ENCODE results near the gene CYP17A1. TPM values are rescaled to one million over a fixed set of nuclear protein-coding genes. Genes with fewer than 3 reads are reported as not detected.
A peak's percentile ranks its signal among the peaks of the same experiment; 100 is the strongest.
"Not testable (repeated sequence)": the region's sequence is repeated elsewhere in the genome, so short reads cannot be mapped to it uniquely, and the experiment has no call there.

The CYP17A1 gene
- not detected for total RNA-seq

DNA sequence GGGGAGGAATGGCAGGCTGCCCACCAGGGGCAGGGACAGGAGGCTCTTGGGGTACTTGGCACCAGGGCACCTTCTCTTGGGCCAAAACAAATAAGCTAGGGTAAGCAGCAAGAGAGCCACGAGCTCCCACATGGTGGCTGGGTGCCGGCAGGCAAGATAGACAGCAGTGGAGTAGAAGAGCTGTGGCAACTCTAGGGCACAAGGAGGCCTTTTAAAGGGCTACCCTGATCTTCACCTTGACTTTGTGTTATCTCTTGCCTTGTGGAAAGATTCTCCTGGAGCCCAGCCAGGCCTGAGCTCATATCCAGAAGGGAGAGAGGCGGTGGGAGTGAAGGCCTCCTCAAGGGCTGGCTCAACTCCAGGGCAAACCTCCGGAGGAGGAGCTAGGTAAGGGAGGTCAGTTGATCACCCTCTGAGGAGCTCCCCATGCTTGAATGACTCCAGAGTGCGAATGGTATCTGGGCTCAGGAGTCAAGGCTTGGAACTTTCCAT is at the start of gene CYP17A1:
CYP17A1 (minus strand) TSS at position 184 of the 492 bp plus-strand sequence; CDS start at position 132, 52 bp downstream.
- H3K9me3 Mint-ChIP-seq: peaks cover 5% of the 10 kb centered on the region
- POLR2A ChIA-PET: no interaction called here
- peaks cover 4% of the 10 kb centered on the region for H3K36me3 Mint-ChIP-seq (ENCODE audit: low read depth)
- CTCF ChIA-PET: interaction anchor here (0.8 to 4.8 kb wide), 4 partner anchors 65 to 497 kb away, joined by 3 to 55 read pairs (median 5); no protein-coding TSS in a partner anchor
- no peak within 1 kb of the TSS for H3K27ac Mint-ChIP-seq
- H3K27me3 Mint-ChIP-seq: peaks cover 26% of the 10 kb centered on the region
- H3K4me3 Mint-ChIP-seq: no peak within 1 kb of the TSS
- DNase-seq: no peak
- no peaks in the 10 kb centered on the region for H3K4me1 Mint-ChIP-seq

GRCh38 chr10:102880256-102880655 is 43.0 kb upstream of the CYP17A1 start:
- H3K27me3 Mint-ChIP-seq: no peaks in the 10 kb centered on the region
- no peak overlapping the region for H3K27ac Mint-ChIP-seq
- no peaks in the 10 kb centered on the region for H3K4me1 Mint-ChIP-seq
- no peak for DNase-seq
- H3K9me3 Mint-ChIP-seq: no peaks in the 10 kb centered on the region
- CTCF ChIA-PET: no interaction called here
- H3K4me3 Mint-ChIP-seq: no peak overlapping the region
- H3K36me3 Mint-ChIP-seq (ENCODE audit: low read depth): no peaks in the 10 kb centered on the region
- POLR2A ChIA-PET: no interaction called here

- H3K27me3 Mint-ChIP-seq: no peaks in the 10 kb centered on the region
- no peaks in the 10 kb centered on the region for H3K4me1 Mint-ChIP-seq
- CTCF ChIA-PET: interaction anchor here (1.6 kb wide), 1 partner anchor 23 kb away, joined by 5 read pairs; no protein-coding TSS in a partner anchor
- no peak overlapping the region for H3K27ac Mint-ChIP-seq
- no peak overlapping the region for H3K4me3 Mint-ChIP-seq
- POLR2A ChIA-PET: no interaction called here
- H3K9me3 Mint-ChIP-seq: no peaks in the 10 kb centered on the region
- DNase-seq: no peak
- H3K36me3 Mint-ChIP-seq (ENCODE audit: low read depth): no peaks in the 10 kb centered on the region
Measured at GRCh38 chr10:102878629-102879028, 41.4 kb upstream of the CYP17A1 start.

DNA sequence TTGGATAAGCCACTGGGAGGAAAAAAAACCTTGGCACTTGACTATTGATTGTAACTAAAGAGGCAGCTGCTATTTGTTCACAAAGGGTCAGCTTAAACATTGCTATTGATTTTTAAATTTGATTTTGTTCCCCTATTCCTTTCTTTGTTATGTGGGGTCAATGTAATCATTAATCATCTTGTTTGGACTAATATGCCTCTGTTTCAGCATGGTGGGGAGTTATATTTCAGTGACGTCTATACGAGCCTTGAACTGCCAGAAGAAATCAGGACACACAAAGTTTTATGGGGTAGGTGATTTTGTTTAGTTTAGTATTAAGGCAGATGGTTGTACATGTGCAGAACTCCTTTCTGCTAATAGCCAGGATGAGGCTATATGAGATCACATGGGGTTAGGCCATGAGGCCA is 39.5 kb upstream of the CYP17A1 start:
- CTCF ChIA-PET: no interaction called here
- Mint-ChIP-seq H3K27me3 (no peaks in the 10 kb centered on the region), H3K36me3 (ENCODE audit: low read depth) (no peaks in the 10 kb centered on the region), H3K4me3 (no peak overlapping the region), H3K9me3 (no peaks in the 10 kb centered on the region), H3K27ac (no peak overlapping the region), H3K4me1 (no peaks in the 10 kb centered on the region)
- DNase-seq: no peak
- POLR2A ChIA-PET: no interaction called here

DNA sequence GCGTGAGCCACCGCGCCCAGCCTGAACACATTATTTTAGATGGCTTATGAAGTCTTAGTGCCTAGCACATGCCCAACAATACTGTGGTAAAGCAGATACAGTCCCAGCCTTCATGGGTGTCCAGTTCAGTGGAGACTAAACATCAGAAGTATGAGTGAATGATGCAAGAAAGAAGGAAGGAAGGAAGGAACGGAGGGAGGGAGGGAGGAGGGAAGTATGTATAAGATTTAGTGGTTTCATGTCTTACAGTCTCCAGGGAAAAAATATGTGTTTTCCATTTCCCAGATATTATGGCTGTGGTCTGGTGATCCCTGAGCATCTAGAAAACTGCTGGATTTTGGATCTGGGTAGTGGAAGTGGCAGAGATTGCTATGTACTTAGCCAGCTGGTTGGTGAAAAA is 35.0 kb upstream of the CYP17A1 start:
- H3K9me3 Mint-ChIP-seq: no peaks in the 10 kb centered on the region

DNA sequence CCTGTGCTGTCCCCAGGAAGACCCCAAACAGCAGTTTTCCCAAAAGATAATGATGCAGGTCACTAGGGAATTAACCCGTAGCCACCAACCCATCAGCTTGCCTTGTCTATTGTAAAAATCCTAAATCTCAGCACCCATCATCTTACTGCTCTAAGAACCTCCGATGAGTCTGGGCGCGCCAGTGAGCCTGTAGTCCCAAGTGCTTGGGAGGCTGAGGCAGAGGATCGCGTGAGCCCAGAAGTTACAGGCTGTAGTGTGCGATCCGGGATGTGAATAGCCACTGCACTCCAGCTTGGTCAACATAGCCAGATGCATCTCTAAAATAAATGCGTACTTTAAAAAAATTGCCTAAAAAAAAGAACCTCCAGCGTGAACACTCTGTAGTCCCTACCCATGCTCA is 33.0 kb upstream of the CYP17A1 start:
- no peak for DNase-seq
- Mint-ChIP-seq H3K4me3 (peak overlapping the region; percentile 59), H3K27me3 (peaks cover 17% of the 10 kb centered on the region), H3K9me3 (no peaks in the 10 kb centered on the region), H3K36me3 (ENCODE audit: low read depth) (no peaks in the 10 kb centered on the region), H3K4me1 (peaks cover 10% of the 10 kb centered on the region), H3K27ac (no peak overlapping the region)
- CTCF ChIA-PET: no interaction called here
- POLR2A ChIA-PET: no interaction called here

More for the DNA sequence above, 35.0 kb upstream of the CYP17A1 start:
- H3K27ac Mint-ChIP-seq: no peak overlapping the region
- peaks cover 17% of the 10 kb centered on the region for H3K27me3 Mint-ChIP-seq
- no peak for DNase-seq
- ChIA-PET CTCF (no interaction called here), POLR2A (no interaction called here)
- H3K36me3 Mint-ChIP-seq (ENCODE audit: low read depth): no peaks in the 10 kb centered on the region
- H3K4me3 Mint-ChIP-seq: no peak overlapping the region
- peaks cover 10% of the 10 kb centered on the region for H3K4me1 Mint-ChIP-seq

- ChIA-PET CTCF (no interaction called here), POLR2A (no interaction called here)
- H3K27me3 Mint-ChIP-seq: peaks cover 17% of the 10 kb centered on the region
- peaks cover 10% of the 10 kb centered on the region for H3K4me1 Mint-ChIP-seq
- peak within 1 kb of the TSS; percentile 59 for H3K4me3 Mint-ChIP-seq
- H3K27ac Mint-ChIP-seq: no peak within 1 kb of the TSS
- H3K36me3 Mint-ChIP-seq (ENCODE audit: low read depth): no peaks in the 10 kb centered on the region
- peak; percentile 22 for DNase-seq
- no peaks in the 10 kb centered on the region for H3K9me3 Mint-ChIP-seq
Measured at GRCh38 chr10:102869258-102870198, 32.3 kb upstream of the CYP17A1 start, which contains the start of gene AS3MT. Gene AS3MT, plus strand, starts transcription at chr10:102869470. Its CDS starts 123 bp downstream, at chr10:102869593.

GRCh38 chr10:102868911-102869257 is 31.7 kb upstream of the CYP17A1 start:
- ChIA-PET CTCF (no interaction called here), POLR2A (no interaction called here)

DNA sequence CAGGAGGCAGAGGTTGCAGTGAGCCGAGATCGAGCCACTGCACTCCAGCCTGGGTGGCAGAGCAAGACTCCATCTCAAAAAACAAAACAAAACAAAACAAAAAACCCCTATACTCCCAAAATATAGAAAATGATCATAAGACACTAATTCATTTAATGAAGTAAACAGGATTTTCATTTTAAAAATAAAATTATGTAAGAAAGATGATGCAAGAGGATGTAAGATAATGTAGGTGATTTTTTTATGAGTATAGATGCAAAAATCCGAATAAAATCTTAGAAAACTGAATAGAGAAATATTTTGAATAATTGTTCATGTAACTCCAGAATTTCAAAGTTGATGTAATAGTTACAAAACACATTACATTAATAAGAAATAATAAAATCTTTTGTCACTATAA is 28.4 kb upstream of the CYP17A1 start:
- Mint-ChIP-seq H3K27me3 (peaks cover 15% of the 10 kb centered on the region), H3K9me3 (no peaks in the 10 kb centered on the region), H3K4me3 (no peak overlapping the region), H3K36me3 (ENCODE audit: low read depth) (peaks cover 4% of the 10 kb centered on the region), H3K4me1 (peaks cover 9% of the 10 kb centered on the region), H3K27ac (no peak overlapping the region)
- ChIA-PET POLR2A (interaction anchor here (0.7 to 0.9 kb wide), 2 partner anchors 11 to 48 kb away, joined by 3 read pairs; partner anchors contain the start of gene BORCS7), CTCF (interaction anchor here (1.7 kb wide), 1 partner anchor 36 kb away, joined by 4 read pairs; no protein-coding TSS in a partner anchor)
- DNase-seq: no peak

More at GRCh38 chr10:102868911-102869257, 31.7 kb upstream of the CYP17A1 start:
- Mint-ChIP-seq H3K4me1 (peaks cover 10% of the 10 kb centered on the region), H3K27ac (no peak overlapping the region), H3K27me3 (peaks cover 17% of the 10 kb centered on the region), H3K9me3 (no peaks in the 10 kb centered on the region), H3K36me3 (ENCODE audit: low read depth) (no peaks in the 10 kb centered on the region), H3K4me3 (peak overlapping the region; percentile 56)
- no peak for DNase-seq

- Mint-ChIP-seq H3K4me1 (no peaks in the 10 kb centered on the region), H3K36me3 (ENCODE audit: low read depth) (peaks cover 9% of the 10 kb centered on the region), H3K27me3 (peaks cover under 1% of the 10 kb centered on the region), H3K4me3 (no peak overlapping the region), H3K27ac (no peak overlapping the region), H3K9me3 (no peaks in the 10 kb centered on the region)
- POLR2A ChIA-PET: no interaction called here
- CTCF ChIA-PET: no interaction called here
- no peak for DNase-seq
Measured at GRCh38 chr10:102863660-102864059, 26.4 kb upstream of the CYP17A1 start.

- Mint-ChIP-seq H3K36me3 (ENCODE audit: low read depth) (peaks cover 9% of the 10 kb centered on the region), H3K27ac (no peak overlapping the region), H3K27me3 (no peaks in the 10 kb centered on the region), H3K4me3 (no peak overlapping the region), H3K4me1 (peaks cover 15% of the 10 kb centered on the region), H3K9me3 (no peaks in the 10 kb centered on the region)
- no peak for DNase-seq
- CTCF ChIA-PET: no interaction called here
- POLR2A ChIA-PET: no interaction called here
Measured at GRCh38 chr10:102859911-102860310, 22.7 kb upstream of the CYP17A1 start.

DNA sequence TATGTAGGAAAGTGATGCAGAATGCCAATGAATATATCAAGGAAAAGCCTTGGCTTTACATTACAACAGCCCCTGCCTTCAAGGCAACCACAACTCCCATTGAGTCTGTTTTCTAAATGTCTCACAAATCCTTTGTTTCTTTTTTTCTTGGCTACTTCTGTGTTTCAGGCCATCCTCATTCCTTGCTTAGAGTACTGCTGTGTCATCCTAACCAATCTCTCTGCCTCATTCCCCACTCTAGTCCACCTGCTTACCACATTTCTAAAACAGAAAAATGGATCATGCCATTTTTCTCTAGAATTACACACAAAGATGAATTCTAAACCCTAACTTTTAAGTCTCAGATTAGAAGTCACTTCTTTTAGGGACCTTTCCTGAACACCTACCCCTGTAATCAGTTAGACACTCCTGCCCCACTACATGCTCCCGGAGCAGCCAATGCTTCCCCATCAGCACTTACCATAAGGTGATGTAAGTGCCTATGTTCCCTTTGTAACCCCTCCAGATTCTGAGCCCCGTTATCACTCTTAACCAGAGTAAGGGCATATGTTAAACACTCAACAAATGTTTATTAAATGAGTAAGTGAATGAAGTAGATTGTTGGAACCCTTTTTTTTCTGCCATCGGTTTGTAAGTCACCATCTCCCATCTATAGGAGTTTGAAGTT is 19.7 kb upstream of the CYP17A1 start:
- Mint-ChIP-seq H3K9me3 (no peaks in the 10 kb centered on the region), H3K4me3 (no peak overlapping the region), H3K4me1 (peaks cover 21% of the 10 kb centered on the region), H3K27me3 (no peaks in the 10 kb centered on the region), H3K36me3 (ENCODE audit: low read depth) (peaks cover 7% of the 10 kb centered on the region), H3K27ac (no peak overlapping the region)
- no peak for DNase-seq
- CTCF ChIA-PET: no interaction called here
- POLR2A ChIA-PET: no interaction called here

DNA sequence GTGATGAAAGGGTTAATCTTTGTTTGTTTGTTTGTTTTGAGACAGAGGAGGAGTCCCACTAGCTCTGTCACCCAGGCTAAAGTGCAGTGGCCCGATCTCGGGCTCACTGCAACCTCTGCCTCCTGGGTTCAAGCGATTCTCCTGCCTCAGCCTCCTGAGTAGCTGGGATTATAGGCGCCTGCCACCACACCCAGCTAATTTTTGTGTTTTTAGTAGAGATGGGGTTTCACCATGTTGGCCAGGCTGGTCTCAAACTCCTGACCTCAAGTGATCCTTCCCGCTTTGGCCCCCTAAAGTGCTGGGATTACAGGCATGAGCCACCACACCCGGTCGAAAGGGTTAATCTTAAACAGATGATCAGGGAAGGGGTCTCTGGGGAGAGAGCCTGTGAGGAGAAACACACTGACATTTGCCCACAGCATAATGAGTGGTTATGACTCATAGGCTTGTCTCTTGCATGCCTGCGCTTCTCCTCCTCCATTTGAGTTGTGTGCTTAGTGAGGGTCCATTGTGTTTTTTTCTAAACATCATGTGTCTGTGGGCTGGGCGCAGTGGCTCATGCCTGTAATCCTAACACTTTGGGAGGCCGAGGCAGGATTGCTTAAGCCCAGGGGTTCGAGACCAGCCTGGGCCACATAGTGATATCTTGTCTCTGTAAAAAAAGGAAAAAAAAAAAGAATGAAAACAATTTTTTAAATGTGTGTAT is 18.7 kb upstream of the CYP17A1 start:
- H3K9me3 Mint-ChIP-seq; POLR2A ChIA-PET; DNase-seq; H3K36me3 Mint-ChIP-seq (ENCODE audit: low read depth); H3K27me3 Mint-ChIP-seq; H3K27ac Mint-ChIP-seq: not testable (repeated sequence)
- CTCF ChIA-PET: interaction anchor here (1.0 to 1.7 kb wide), 2 partner anchors 46 to 61 kb away, joined by 3 to 8 read pairs; partner anchors contain the start of gene CNNM2
- Mint-ChIP-seq H3K4me1 (peaks cover 21% of the 10 kb centered on the region), H3K4me3 (peak overlapping the region; percentile 47)
